Endometrial microvascular endothelial cells (primary cell): ENCODE results near the gene DGKB. TPM values are rescaled to one million over a fixed set of nuclear protein-coding genes. Genes with fewer than 3 reads are reported as not detected.

Experiments used
- in situ Hi-C: cut with HindIII; loops from 2 replicates; pipeline ENCODE4 v1.10.0; 2017; ENCODE audit warnings: low sequenced_read_pairs, low pct_unique_long_range_greater_than_20kb; ENCODE audit errors: inconsistent ontology term
- total RNA-seq: library from RNA; depleted of rRNA; stranded (reverse); fragments of >200 nt; gene quantifications from one replicate; pipeline ENCODE4 v1.2.3, GENCODE V29; 2015; ENCODE audit errors: inconsistent ontology term

DGKB gene
- total RNA-seq, 1 donor from 2014 or later, result not detected

DNA sequence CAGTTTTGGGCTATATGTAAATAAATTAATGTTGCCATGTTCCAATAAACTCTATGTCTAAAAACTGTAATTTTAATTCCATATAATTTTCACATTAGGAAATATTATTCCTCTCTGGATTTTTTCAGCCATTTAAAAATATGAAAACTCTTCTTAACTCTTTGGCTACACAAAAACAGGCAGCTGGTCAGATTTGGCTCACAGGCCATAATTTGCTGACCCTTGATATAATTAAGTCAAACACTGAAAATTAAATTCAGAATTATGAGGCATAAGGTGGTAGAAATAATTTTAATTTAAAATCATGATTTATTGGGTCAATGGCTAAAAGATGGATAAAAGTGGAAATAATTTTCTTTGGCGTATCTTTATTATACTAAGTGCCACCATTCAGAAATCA, 746.1 kb downstream of the DGKB start:
- in situ Hi-C loops, result no loop called here

DNA sequence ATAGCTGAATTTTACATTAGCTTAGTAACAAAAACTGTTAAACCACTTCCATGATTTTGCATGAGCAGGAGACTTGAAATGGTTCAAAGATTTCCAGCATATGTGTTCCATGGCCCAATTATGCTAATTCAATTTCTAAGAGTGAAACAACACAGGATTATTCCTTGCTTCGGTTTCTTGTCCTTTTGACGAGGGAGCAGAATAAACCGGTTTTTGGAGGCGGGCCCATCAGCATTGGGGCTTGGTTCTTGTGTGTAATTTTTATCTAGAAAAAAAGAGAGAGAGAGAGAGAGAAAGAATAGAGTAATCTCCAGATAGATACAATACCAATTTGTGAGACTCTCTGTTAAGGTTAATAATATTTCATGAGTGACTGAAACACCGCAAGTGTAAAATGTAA, 753.6 kb downstream of the DGKB start:
- in situ Hi-C loops, result no loop called here

DNA sequence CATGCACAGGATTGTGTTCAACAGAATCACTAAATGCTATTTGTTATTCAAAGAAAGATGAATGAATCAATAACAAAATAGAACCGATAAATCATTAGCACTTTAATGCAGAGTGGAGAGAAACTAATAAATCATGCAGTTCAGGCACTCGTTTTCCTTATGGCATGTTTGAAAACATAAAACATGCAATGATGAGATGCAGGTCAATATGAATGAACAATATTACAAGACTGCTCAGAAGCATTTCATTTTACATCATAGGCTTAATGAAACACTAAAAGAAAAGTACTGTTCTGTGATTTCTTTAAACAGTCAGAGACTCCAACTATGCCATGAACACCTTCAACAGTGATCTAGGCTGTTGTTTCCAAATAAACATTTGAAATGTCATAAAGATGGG, 755.0 kb downstream of the DGKB start:
- in situ Hi-C loops, result no loop called here

DNA sequence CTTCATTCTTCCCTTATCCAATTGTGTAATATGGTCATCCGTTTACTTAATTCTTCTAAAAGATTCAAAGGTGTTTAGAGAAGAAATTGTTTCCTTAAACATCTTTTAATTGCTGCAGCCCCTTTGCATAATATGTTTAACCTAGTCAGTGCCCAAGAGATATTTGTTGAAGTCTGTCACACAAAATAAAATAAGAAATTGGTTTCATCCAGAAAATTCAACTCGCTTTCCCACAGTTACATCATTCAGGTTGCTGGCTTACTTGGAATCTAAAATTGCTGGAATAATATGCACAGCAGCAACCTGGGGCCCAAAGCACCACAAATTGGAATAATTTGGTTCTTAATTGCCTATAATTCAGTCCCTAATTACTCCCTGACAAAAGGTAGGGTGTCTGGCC, 758.0 kb downstream of the DGKB start:
- in situ Hi-C loops, result no loop called here

DNA sequence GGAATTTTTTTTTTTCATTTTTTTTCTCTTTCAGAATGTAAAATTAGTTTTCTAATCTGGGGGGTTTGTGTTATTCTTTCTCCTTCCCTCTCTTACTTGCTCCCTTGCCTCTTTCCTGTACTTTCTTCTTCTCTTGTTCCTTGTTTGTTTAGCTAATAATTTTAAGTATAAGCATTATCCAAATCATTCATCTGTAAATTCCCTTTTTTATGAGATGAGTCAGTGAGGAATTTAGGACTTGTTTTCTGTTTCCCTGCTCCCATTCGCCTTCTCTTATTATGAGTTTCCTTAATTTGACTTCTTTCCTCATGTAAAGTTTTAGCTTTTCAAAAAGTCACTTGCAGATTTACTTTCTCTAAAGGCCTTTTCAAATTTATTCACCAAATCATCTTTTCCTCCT, 758.4 kb downstream of the DGKB start:
- in situ Hi-C loops, result no loop called here

DNA sequence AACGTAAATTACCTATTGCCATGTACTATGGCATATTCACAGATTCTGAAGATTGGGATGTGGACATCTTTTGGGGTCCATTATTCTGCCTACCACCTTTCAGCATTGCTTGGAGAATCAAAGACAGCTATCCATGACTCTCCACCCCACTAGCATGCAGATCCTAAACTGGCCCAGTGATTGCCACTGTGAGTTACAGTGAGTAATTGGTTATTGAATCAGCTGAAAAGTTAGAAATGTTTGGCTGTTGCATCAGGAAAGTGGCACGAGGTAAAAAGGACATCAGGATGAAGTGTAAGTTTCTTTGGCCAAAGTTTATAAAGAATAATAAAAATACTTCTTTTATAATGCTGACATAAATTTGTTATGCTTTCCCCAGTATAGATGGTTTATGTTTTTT, 764.9 kb downstream of the DGKB start:
- in situ Hi-C loops, result no loop called here

DNA sequence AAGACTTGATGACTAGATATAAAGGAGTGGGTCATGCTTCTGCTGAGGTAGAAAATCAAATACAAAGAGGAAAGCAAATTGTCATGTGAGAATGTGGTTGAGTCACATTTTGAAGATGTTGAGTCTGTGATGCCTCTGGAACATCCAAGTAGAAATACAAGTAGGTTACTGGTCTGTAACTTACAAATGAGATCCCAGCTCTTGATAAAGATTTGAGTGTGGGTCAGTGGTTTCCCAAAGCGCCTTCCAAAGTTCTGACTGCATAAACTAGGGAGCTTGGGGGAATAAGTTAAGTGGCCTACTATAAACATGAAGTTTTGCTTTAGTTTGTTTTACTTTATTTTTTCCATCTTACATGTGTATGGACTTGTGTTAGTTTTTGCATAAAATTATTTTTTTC, 768.8 kb downstream of the DGKB start:
- in situ Hi-C loops, result no loop called here

DNA sequence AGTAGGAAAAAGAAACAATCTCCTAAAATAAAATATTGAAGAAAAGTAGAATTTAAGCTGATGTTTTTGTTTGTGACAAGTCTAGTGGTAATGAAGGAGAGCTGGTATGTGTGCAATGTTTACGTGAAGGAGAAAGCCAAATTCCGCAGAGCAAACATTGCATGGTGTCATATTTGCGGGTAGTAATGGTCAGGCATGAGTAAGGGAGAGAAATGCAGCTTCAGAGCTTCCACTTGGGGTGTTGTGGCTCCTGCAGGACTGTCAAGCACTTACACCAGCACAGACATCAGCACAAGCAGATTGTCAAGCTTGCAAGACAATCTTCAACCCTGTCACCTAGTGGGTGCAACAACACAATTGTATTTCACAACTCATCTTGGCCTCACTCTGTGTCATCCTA, 776.6 kb downstream of the DGKB start:
- in situ Hi-C loops, result no loop called here

DNA sequence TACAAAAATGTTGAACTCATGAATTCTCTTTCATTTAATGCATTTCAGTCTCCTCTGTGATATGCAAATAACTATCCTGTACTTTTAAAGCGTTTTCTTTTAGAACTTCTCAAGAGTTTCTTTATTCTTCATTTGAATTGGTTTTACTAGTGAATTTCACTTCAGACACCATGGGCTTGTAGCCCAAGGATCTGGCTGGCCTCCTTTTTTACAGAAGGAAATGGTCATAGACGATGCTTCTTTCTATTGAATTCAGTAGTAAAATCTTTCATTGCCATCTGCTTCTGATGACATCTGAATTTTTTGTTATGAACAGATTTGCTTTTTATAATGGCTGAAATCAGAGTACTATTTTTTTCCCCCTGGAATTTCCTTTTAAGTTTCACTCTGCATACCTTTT, 777.8 kb downstream of the DGKB start:
- in situ Hi-C loops, result no loop called here

DNA sequence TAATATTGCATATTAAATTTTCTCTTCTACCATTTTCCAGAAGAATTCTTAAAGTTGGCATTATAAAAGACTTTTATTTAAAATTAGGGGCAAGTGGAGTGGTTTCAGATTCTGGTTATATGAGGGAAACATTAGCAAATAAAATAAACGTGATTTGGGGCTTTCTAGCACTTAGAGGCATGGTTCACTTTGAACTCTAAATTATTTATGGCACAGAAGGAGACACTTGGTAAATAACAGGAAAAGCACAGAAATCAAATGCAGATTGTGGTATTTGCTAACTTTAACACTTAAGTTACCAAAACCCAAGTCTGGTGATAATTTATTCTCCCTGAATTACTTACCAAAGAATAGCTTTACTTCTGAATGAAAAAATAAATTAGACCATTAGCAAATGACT, 778.6 kb downstream of the DGKB start:
- in situ Hi-C loops, result no loop called here

DNA sequence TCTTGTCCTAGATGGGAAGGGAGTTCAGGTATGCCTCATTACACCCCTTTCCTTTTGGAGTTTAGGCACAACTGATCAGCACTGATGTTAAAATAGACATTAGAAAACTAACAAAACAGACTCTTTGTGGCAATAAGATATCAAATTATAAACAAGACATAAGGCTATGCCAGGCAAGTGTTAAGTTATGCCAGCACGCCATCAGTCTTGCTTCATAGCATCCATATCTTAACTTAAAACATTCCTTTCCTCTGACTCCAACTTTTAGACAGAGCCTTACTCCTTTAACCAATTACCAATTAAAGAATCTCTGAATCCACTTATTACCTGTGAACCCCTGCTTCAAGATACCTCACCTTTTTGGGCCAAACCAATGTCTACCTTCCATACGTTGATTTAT, 786.9 kb downstream of the DGKB start:
- in situ Hi-C loops, result no loop called here

DNA sequence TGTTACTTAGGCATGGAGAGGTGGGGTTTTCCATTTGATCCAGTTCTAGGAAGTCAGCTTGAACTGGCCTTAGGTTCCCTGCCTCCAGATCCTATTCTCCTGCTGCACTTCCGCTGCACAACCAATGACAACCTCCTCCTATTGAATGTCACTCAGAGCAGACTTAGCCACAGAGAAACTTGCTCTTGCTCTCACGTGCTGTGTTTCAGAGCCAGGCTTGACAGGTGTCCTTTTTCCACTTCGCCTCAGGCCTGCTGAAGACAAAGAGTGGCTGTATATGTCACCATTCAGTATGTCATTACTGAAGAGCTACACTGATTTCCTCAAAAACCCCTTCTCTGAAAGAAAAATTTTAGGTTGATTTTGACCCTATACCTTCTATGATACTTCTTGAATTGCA, 797.7 kb downstream of the DGKB start:
- in situ Hi-C loops, result no loop called here

DNA sequence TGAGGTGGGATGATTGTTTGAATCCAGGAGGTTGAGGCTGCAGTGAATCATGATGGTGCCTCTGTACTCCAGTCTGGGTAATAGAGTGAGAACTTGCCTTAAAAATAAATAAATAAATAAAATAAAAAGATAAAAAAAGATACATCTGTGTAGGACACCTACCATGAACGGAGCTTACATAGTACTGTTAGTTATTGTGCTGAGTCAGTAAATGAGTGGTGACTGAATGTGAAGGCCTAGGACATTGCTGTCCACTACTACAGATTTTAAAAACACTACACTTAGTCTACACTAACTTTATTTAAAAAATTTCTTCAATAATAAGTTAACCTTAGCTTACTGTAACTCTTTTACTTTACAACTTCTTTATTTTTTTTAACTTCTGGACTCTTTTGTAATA, 806.4 kb downstream of the DGKB start:
- in situ Hi-C loops, result no loop called here

DNA sequence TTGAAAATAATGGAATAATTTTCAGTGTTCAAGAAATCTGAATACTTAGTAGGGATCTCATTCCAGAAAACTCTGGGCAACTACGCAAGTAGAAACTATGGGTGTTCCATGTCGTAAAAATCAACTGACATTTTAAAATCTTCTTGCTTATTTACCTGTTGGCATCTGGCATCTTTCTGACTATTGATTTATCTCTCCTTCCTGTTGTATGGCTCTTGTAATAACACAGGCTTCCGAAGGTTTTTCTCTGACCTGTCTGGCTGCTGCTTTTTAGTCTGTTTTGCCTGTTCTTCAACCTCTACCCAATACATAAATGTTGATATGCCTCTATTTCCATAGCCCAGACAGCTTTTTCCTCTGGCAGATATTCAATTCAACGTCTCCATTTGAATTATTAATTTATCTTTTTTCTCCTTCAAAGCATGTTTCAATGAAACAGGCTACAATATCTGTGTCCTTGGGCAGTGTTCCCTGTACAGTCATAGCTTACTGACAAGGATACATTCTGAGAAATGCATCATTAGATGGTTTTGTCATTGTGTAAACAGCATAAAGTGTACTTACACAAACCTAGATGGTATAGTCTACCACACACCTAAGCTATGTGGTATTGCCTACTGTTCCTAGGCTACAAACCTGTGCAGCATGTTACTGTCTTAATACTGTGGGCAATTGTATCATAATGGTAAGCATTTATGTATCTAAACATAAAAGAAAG, 807.2 kb downstream of the DGKB start:
- in situ Hi-C loops, result no loop called here
